ENCODE results near the gene PSD4.
"Not testable (repeated sequence)": the region's sequence is repeated elsewhere in the genome, so short reads cannot be mapped to it uniquely, and the experiment has no call there.

The PSD4 gene

DNA sequence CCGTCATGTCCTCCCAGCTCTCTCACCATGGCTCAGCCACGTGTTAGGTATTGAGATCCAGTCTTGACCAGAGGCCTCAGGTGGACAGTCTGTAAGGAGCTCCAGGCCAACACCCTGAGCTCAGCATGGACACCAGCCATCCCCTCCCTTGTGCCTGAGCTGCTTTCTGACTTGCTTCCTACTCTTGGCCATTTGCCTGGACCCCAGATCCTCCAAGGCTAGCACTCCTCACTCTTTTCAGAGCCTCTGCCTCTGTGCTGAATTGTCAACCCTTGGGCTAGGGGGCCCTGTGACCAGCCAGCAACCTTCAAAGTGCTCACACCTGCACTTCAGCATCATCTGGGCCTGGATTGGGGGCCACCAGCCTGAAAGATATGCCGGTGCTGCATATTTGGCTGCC is 58.4 kb downstream of the PSD4 start:
- Histone ChIP-seq H3K27ac (ENCODE audit: low read depth, low read length) (no peak overlapping the region), H4K8ac (ENCODE audit: low read depth, low read length) (no peak overlapping the region), H3K23ac (ENCODE audit: low read length) (no peak overlapping the region), H3K9ac (ENCODE audit: low read length) (no peak overlapping the region), H3K79me2 (ENCODE audit: control insufficient read depth, insufficient read depth, low read length) (no peaks in the 10 kb centered on the region), H3K79me1 (ENCODE audit: low read length) (no peaks in the 10 kb centered on the region), H3K4me2 (ENCODE audit: low read length) (no peak overlapping the region), H3K36me3 (ENCODE audit: control insufficient read depth, insufficient read depth, low read length) (no peaks in the 10 kb centered on the region), H3K27me3 (ENCODE audit: insufficient read depth, low read length, poor library complexity) (no peaks in the 10 kb centered on the region), H3K56ac (ENCODE audit: low read length) (no peak overlapping the region), H2BK15ac (replicated peaks; ENCODE audit: low read depth) (no peak overlapping the region), H2BK5ac (ENCODE audit: low read length) (no peak overlapping the region), H3K4me3 (ENCODE audit: low read length) (no peak overlapping the region), H3K18ac (ENCODE audit: low read length) (no peak overlapping the region), H2BK120ac (ENCODE audit: low read depth, low read length) (no peak overlapping the region), H3K4ac (ENCODE audit: low read depth, low read length) (no peak overlapping the region), H3K4me1 (ENCODE audit: control insufficient read depth, low read depth, low read length) (no peaks in the 10 kb centered on the region), H2AK5ac (ENCODE audit: low read length) (no peak overlapping the region), H4K5ac (ENCODE audit: low read length) (no peak overlapping the region)
- WGBS (ENCODE audit: extremely low coverage, insufficient coverage, low lambda C conversion rate): no CpG with 5 or more reads among the region's 3 CpGs
- no peak for DNase-seq

DNA sequence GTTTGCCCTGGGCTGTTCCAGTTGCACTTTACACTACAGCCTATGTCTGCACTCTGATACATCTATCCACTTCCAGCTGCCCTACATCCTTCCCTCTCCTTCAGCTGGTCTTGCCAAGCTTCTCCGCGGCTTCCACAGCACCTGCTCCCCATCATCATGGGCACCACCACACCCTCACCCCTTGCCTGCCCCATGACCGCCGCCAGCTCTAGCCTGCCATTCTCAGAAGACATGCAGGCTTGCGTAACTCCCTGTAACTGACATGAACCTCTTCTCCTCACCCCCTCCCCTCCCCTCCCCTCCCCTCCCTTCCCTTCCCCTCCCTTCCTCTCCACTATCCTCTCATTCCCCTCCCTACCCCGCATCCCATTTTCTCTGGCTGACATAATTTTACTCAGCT is 59.0 kb downstream of the PSD4 start:
- Histone ChIP-seq H3K18ac (ENCODE audit: low read length) (no peak overlapping the region), H3K79me2 (ENCODE audit: control insufficient read depth, insufficient read depth, low read length) (no peaks in the 10 kb centered on the region), H3K36me3 (ENCODE audit: control insufficient read depth, insufficient read depth, low read length) (no peaks in the 10 kb centered on the region), H3K4ac (ENCODE audit: low read depth, low read length) (no peak overlapping the region), H3K4me1 (ENCODE audit: control insufficient read depth, low read depth, low read length) (no peaks in the 10 kb centered on the region), H2AK5ac (ENCODE audit: low read length) (no peak overlapping the region), H2BK5ac (ENCODE audit: low read length) (no peak overlapping the region), H3K23ac (ENCODE audit: low read length) (no peak overlapping the region), H3K56ac (ENCODE audit: low read length) (no peak overlapping the region), H2BK15ac (replicated peaks; ENCODE audit: low read depth) (no peak overlapping the region), H2BK120ac (ENCODE audit: low read depth, low read length) (no peak overlapping the region), H4K8ac (ENCODE audit: low read depth, low read length) (no peak overlapping the region), H3K9ac (ENCODE audit: low read length) (no peak overlapping the region), H3K27me3 (ENCODE audit: insufficient read depth, low read length, poor library complexity) (no peaks in the 10 kb centered on the region), H4K5ac (ENCODE audit: low read length) (no peak overlapping the region), H3K79me1 (ENCODE audit: low read length) (no peaks in the 10 kb centered on the region), H3K27ac (ENCODE audit: low read depth, low read length) (no peak overlapping the region), H3K4me3 (ENCODE audit: low read length) (no peak overlapping the region), H3K4me2 (ENCODE audit: low read length) (no peak overlapping the region)
- WGBS (ENCODE audit: extremely low coverage, insufficient coverage, low lambda C conversion rate): no CpG with 5 or more reads among the region's 6 CpGs
- no peak for DNase-seq

DNA sequence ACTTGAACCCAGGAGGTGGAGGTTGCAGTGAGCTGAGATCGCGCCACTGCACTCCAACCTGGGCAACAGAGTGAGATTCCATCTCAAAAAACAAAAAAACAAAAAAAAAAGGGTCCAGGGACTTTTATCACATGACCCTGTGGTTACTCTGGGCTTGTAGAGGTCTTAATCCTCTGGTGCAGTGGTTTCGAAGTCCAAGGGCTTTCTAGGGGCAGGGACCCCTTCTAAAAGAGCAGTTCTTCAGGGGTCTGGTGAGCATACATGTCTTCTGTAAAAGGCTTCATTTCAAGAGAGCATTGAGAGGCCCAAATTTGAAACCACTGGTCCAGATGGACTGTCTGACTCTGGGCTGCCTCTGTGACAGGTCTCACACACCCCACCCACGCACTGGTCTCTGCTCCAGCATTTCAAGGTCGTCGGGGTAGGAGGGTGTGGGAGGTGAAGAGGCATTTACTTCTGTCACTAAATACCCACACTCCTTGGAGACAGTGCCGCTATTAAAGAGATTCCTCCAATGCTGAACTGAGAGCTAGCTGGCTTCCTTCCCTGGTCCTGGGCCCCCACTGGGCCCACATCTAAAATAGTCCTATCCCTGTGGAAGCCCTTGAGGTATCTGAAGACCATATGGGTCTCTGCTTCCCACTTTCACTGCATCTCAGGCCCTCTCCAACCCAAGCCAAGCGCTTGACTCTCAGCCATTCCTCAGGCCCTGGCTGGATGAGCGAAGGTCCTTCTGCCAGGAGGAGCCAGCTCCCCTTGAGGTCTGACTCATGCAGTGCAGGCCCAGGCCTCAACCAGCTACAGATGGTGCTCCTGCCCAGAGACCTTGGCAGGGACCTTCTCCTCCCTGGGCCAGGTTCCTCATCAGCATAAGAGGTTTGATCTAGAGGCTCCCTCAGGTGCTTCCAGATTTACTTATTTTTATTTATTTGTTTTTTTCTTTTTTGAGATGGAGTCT is 60.1 kb downstream of the PSD4 start:
- H3K79me1 ChIP-seq (ENCODE audit: low read length): no peaks in the 10 kb centered on the region
- no peak overlapping the region for H3K23ac ChIP-seq (ENCODE audit: low read length)
- no peaks in the 10 kb centered on the region for H3K79me2 ChIP-seq (ENCODE audit: control insufficient read depth, insufficient read depth, low read length)
- H3K27me3 ChIP-seq (ENCODE audit: insufficient read depth, low read length, poor library complexity): no peaks in the 10 kb centered on the region
- H4K5ac ChIP-seq (ENCODE audit: low read length): no peak overlapping the region
- H3K27ac ChIP-seq (ENCODE audit: low read depth, low read length): no peak overlapping the region
- no CpG with 5 or more reads among the region's 9 CpGs for WGBS (ENCODE audit: extremely low coverage, insufficient coverage, low lambda C conversion rate)
- H3K4ac ChIP-seq (ENCODE audit: low read depth, low read length): no peak overlapping the region
- no peak overlapping the region for H3K18ac ChIP-seq (ENCODE audit: low read length)
- H3K4me1 ChIP-seq (ENCODE audit: control insufficient read depth, low read depth, low read length): no peaks in the 10 kb centered on the region
- H3K36me3 ChIP-seq (ENCODE audit: control insufficient read depth, insufficient read depth, low read length): no peaks in the 10 kb centered on the region
- no peak overlapping the region for H2BK5ac ChIP-seq (ENCODE audit: low read length)
- no peak overlapping the region for H2BK120ac ChIP-seq (ENCODE audit: low read depth, low read length)
- H3K4me3 ChIP-seq (ENCODE audit: low read length): no peak overlapping the region
- no peak overlapping the region for H3K9ac ChIP-seq (ENCODE audit: low read length)
- no peak overlapping the region for H3K4me2 ChIP-seq (ENCODE audit: low read length)
- no peak overlapping the region for H4K8ac ChIP-seq (ENCODE audit: low read depth, low read length)
- no peak overlapping the region for H2BK15ac ChIP-seq (replicated peaks; ENCODE audit: low read depth)
- no peak overlapping the region for H3K56ac ChIP-seq (ENCODE audit: low read length)
- H2AK5ac ChIP-seq (ENCODE audit: low read length): no peak overlapping the region
- no peak for DNase-seq

DNA sequence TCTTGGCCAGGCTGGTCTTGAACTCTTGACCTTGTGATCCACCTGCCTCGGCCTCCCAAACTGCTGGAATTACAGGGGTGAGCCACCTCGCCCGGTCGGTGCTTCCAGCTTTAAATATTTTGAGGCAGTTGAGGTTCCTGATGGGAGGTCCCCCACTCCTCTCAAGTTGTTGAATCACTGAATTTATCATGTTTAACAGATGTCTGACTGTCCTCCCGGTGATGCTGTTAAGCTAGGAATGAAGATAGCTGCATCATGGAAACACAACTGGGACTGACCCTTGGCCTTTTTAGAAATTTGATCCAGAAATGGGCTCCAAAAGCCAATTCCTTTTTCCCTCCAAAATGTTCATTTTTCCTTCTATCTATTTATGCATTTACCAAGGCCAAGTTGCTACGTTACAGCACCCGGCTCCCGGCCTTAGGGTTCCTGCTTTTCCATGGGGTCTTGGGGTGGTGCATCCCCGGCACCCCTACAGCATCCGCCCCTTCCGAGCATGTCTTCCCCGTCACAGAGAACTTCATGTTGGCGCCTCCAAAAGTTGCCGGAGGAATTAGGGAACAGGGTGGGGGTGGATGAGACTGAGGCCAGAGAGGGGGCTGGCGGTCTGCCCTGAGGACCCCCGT is 61.1 kb downstream of the PSD4 start:
- Histone ChIP-seq H3K56ac (ENCODE audit: low read length) (no peak overlapping the region), H3K36me3 (ENCODE audit: control insufficient read depth, insufficient read depth, low read length) (no peaks in the 10 kb centered on the region), H2AK5ac (ENCODE audit: low read length) (no peak overlapping the region), H2BK120ac (ENCODE audit: low read depth, low read length) (no peak overlapping the region), H3K79me1 (ENCODE audit: low read length) (no peaks in the 10 kb centered on the region), H3K23ac (ENCODE audit: low read length) (no peak overlapping the region), H2BK15ac (replicated peaks; ENCODE audit: low read depth) (no peak overlapping the region), H3K4me2 (ENCODE audit: low read length) (no peak overlapping the region), H3K79me2 (ENCODE audit: control insufficient read depth, insufficient read depth, low read length) (no peaks in the 10 kb centered on the region), H3K27me3 (ENCODE audit: insufficient read depth, low read length, poor library complexity) (no peaks in the 10 kb centered on the region), H3K4ac (ENCODE audit: low read depth, low read length) (no peak overlapping the region), H4K5ac (ENCODE audit: low read length) (no peak overlapping the region), H3K4me1 (ENCODE audit: control insufficient read depth, low read depth, low read length) (no peaks in the 10 kb centered on the region), H4K8ac (ENCODE audit: low read depth, low read length) (no peak overlapping the region), H3K27ac (ENCODE audit: low read depth, low read length) (no peak overlapping the region), H3K18ac (ENCODE audit: low read length) (no peak overlapping the region), H3K4me3 (ENCODE audit: low read length) (no peak overlapping the region), H2BK5ac (ENCODE audit: low read length) (no peak overlapping the region), H3K9ac (ENCODE audit: low read length) (no peak overlapping the region)
- no CpG with 5 or more reads among the region's 16 CpGs for WGBS (ENCODE audit: extremely low coverage, insufficient coverage, low lambda C conversion rate)
- DNase-seq: no peak

GRCh38 chr2:113235347-113236226 is 61.8 kb downstream of the PSD4 start:
- H3K18ac ChIP-seq (ENCODE audit: low read length); H3K9ac ChIP-seq (ENCODE audit: low read length); H4K5ac ChIP-seq (ENCODE audit: low read length); H3K4ac ChIP-seq (ENCODE audit: low read depth, low read length); H2BK120ac ChIP-seq (ENCODE audit: low read depth, low read length); H3K23ac ChIP-seq (ENCODE audit: low read length); H3K27ac ChIP-seq (ENCODE audit: low read depth, low read length); H2BK15ac ChIP-seq (replicated peaks; ENCODE audit: low read depth); H3K79me2 ChIP-seq (ENCODE audit: control insufficient read depth, insufficient read depth, low read length); H3K27me3 ChIP-seq (ENCODE audit: insufficient read depth, low read length, poor library complexity); H3K4me1 ChIP-seq (ENCODE audit: control insufficient read depth, low read depth, low read length); H2BK5ac ChIP-seq (ENCODE audit: low read length); H2AK5ac ChIP-seq (ENCODE audit: low read length); DNase-seq; H3K4me3 ChIP-seq (ENCODE audit: low read length); H4K8ac ChIP-seq (ENCODE audit: low read depth, low read length); H3K4me2 ChIP-seq (ENCODE audit: low read length); H3K56ac ChIP-seq (ENCODE audit: low read length); H3K36me3 ChIP-seq (ENCODE audit: control insufficient read depth, insufficient read depth, low read length); H3K79me1 ChIP-seq (ENCODE audit: low read length): not testable (repeated sequence)
- no CpG with 5 or more reads among the region's 74 CpGs for WGBS (ENCODE audit: extremely low coverage, insufficient coverage, low lambda C conversion rate)
